SK-N-SH (cell line): ENCODE measurements around the gene RHOT1. TPM values are rescaled to one million over a fixed set of nuclear protein-coding genes. Genes with fewer than 3 reads are reported as not detected.
"Not testable (repeated sequence)": the region's sequence is repeated elsewhere in the genome, so short reads cannot be mapped to it uniquely, and the experiment has no call there.

Experiments used
- CTCF ChIA-PET: fragments of 300-600, 350-600 bp; formaldehyde crosslinking; extraction: SDS; loops from one replicate; lab custom pipeline; 2021; lab: Yijun Ruan, JAX
- POLR2A ChIA-PET: fragments of 350-600 bp; sonication (Branson Sonifier 250); formaldehyde crosslinking; extraction: SDS; loops from one replicate; lab custom pipeline; 2020; ENCODE audit warnings: antibody characterized with exemption, inconsistent platforms; lab: Yijun Ruan, JAX
- DNase-seq: peaks from one replicate; pipeline ENCODE4 v3.0.0; 2012
- H2AFZ ChIP-seq: fragments of 200-600 bp; sonication (generic); 2 replicates; pipeline ENCODE4 v1.8.1; 2016; ENCODE audit warnings: antibody characterized with exemption, mild to moderate bottlenecking, low read depth
- H3F3A ChIP-seq: fragments of 200-600 bp; sonication (generic); replicated peaks from 2 replicates; pipeline ENCODE3; 2016; ENCODE audit warnings: antibody characterized with exemption, mild to moderate bottlenecking; ENCODE audit not compliant: insufficient read depth
- H3K27ac ChIP-seq, 2 experiments: fragments of 200-500 bp in 1 of 2; fragments of 200-600 bp in 1 of 2; sonication (Bioruptor generic) in 1 of 2; sonication (generic), shearing (Covaris generic) in 1 of 2; 2 replicates each; pipeline versions ENCODE4 v1.5.1 to v1.6.1; 2014 to 2016; ENCODE audit warnings: low read depth in 2 of 2, inconsistent platforms in 1 of 2, low read length in 1 of 2, mild to moderate bottlenecking in 1 of 2, mixed read lengths in 1 of 2
- H3K27me3 ChIP-seq: fragments of 200-600 bp; sonication (generic), shearing (Covaris generic); 2 replicates; pipeline ENCODE4 v1.6.1; 2016; ENCODE audit warnings: mixed run types; ENCODE audit not compliant: insufficient read depth
- H3K36me3 ChIP-seq, 2 experiments: fragments of 200-500 bp in 1 of 2; fragments of 200-600 bp in 1 of 2; sonication (Bioruptor generic) in 1 of 2; sonication (generic) in 1 of 2; replicated peaks in 1 of 2; 2 replicates each; pipeline versions ENCODE3 to v1.5.1; 2014 to 2016; ENCODE audit warnings: low read length in 1 of 2, mild to moderate bottlenecking in 1 of 2; ENCODE audit not compliant: insufficient read depth in 2 of 2, control insufficient read depth in 1 of 2
- H3K4me1 ChIP-seq, 2 experiments: fragments of 200-500 bp in 1 of 2; fragments of 200-600 bp in 1 of 2; sonication (Bioruptor generic) in 1 of 2; sonication (generic), shearing (Covaris generic) in 1 of 2; 2 replicates each; pipeline versions ENCODE4 v1.5.1 to v1.6.1; 2014 to 2016; ENCODE audit warnings: low read depth in 1 of 2, low read length in 1 of 2, mixed run types in 1 of 2; ENCODE audit not compliant: insufficient read depth in 2 of 2, control insufficient read depth in 1 of 2
- H3K4me2 ChIP-seq: fragments of 200-600 bp; sonication (generic), shearing (Covaris generic); 2 replicates; pipeline ENCODE4 v1.6.1; 2017; ENCODE audit warnings: mixed run types
- H3K4me3 ChIP-seq, 2 experiments: fragments of 200-500 bp in 1 of 2; fragments of 200-600 bp in 1 of 2; sonication (Bioruptor generic) in 1 of 2; sonication (generic), shearing (Covaris generic) in 1 of 2; 2 replicates each; pipeline versions ENCODE4 v1.5.1 to v1.8.1; 2014 to 2016; ENCODE audit warnings: low read depth in 2 of 2, inconsistent platforms in 1 of 2, low read length in 1 of 2, mild to moderate bottlenecking in 1 of 2, mixed read lengths in 1 of 2, moderate library complexity in 1 of 2
- H3K79me2 ChIP-seq: fragments of 200-600 bp; sonication (generic); 2 replicates; pipeline ENCODE4 v1.8.1; 2017; ENCODE audit warnings: mild to moderate bottlenecking; ENCODE audit not compliant: insufficient read depth
- H3K9ac ChIP-seq: fragments of 200-600 bp; sonication (generic); 2 replicates; pipeline ENCODE4 v1.6.1; 2017; ENCODE audit warnings: mixed run types
- H3K9me2 ChIP-seq: fragments of 200-600 bp; sonication (generic); 2 replicates; pipeline ENCODE4 v1.6.1; 2017; ENCODE audit warnings: mixed run types
- H3K9me3 ChIP-seq: fragments of 200-600 bp; sonication (generic); 2 replicates; pipeline ENCODE4 v1.6.1; 2017; ENCODE audit warnings: mixed run types, mild to moderate bottlenecking, moderate library complexity
- H4K20me1 ChIP-seq: fragments of 200-600 bp; sonication (generic); 2 replicates; pipeline ENCODE4 v1.6.1; 2017; ENCODE audit warnings: mild to moderate bottlenecking, mixed run types; ENCODE audit not compliant: insufficient read depth
- FOSL2 ChIP-seq: IDR thresholded peaks from 2 replicates; pipeline ENCODE4 v1.4.0; 2012; ENCODE audit warnings: low read depth, mild to moderate bottlenecking, moderate library complexity, borderline replicate concordance
- FOXJ3 ChIP-seq: sonication (generic); formaldehyde crosslinking; IDR thresholded peaks from 2 replicates; pipeline ENCODE4 v1.5.1; 2020; ENCODE audit warnings: mild to moderate bottlenecking, missing genetic modification reagents
- GATA2 ChIP-seq: sonication (generic); formaldehyde crosslinking; IDR thresholded peaks from 2 replicates; pipeline ENCODE4 v1.5.0; 2020; ENCODE audit warnings: mild to moderate bottlenecking, missing genetic modification reagents
- NRF1 ChIP-seq: IDR thresholded peaks from 2 replicates; pipeline ENCODE4 v1.6.1; 2012; ENCODE audit warnings: low read depth, mild to moderate bottlenecking, low read length
- PBX3 ChIP-seq: IDR thresholded peaks from 2 replicates; pipeline ENCODE4; 2012
- RCOR1 ChIP-seq: fragments of 150-350 bp; IDR thresholded peaks from 2 replicates; pipeline ENCODE4 v1.6.1; 2017; ENCODE audit warnings: antibody characterized with exemption, low read length
- TAF1 ChIP-seq: IDR thresholded peaks from 2 replicates; pipeline ENCODE4 v1.6.1; 2012; ENCODE audit warnings: low read depth, mild to moderate bottlenecking, low read length, moderate library complexity, borderline replicate concordance
- USF1 ChIP-seq: IDR thresholded peaks from 2 replicates; pipeline ENCODE4 v1.4.0; 2012; ENCODE audit warnings: low read depth, borderline replicate concordance
- WGBS: methylation state at CpG from one replicate; pipeline ENCODE4 v1.1.6; 2017; ENCODE audit warnings: low lambda C conversion rate; 5-methylcytosine and 5-hydroxymethylcytosine counted together
- polyA plus RNA-seq, 3 experiments: library from polyadenylated mRNA; depleted of rRNA; stranded (reverse); fragments of >200 nt; gene quantifications; 2 replicates each; pipeline ENCODE4 v1.2.3, GENCODE V29; 2012

Gene RHOT1
- polyA plus RNA-seq, 1 of the 3 experiments (the other 2 are of a cell fraction): 25.0 TPM

GRCh38 chr17:32136856-32137255 is 5.4 kb upstream of the RHOT1 start (continued):
- TF ChIP-seq PBX3 (no peak), TAF1 (no peak)
- TF ChIP-seq, all 33 proteins: peak for 0

- 85% methylated on average over 5 of the region's 5 CpGs for WGBS
- DNase-seq, H3K27me3 ChIP-seq, H3K9me3 ChIP-seq, H3K4me2 ChIP-seq, POLR2A ChIA-PET, H4K20me1 ChIP-seq, H3K9ac ChIP-seq, H3K4me1 ChIP-seq, H3K36me3 ChIP-seq, H3K27ac ChIP-seq, H3K9me2 ChIP-seq, H3F3A ChIP-seq, H2AFZ ChIP-seq, H3K4me3 ChIP-seq: not testable (repeated sequence)
- peaks cover 18% of the 10 kb centered on the region for H3K79me2 ChIP-seq
- CTCF ChIA-PET: interaction anchor here (0.6 to 5.7 kb wide), 9 partner anchors 11 to 770 kb away, joined by 3 to 68 read pairs (median 10); partner anchors contain the start of gene LRRC37B
Measured at GRCh38 chr17:32139504-32139903, 2.8 kb upstream of the RHOT1 start.

GRCh38 chr17:32141258-32141657 is 1.0 kb upstream of the RHOT1 start:
- POLR2A ChIA-PET: interaction anchor here (1.0 to 1.9 kb wide), 2 partner anchors 14 to 134 kb away, joined by 3 to 5 read pairs; partner anchors contain the start of gene LRRC37B

GRCh38 chr17:32141679-32142037 is 644 bp upstream of the RHOT1 start:
- Histone ChIP-seq H2AFZ (peak overlapping the region; percentile 79), H3K36me3 (peaks cover 0 to 3% of the 10 kb centered on the region in 2 experiments), H3K27me3 (no peaks in the 10 kb centered on the region), H3K9me3 (no peaks in the 10 kb centered on the region), H3K9ac (peak overlapping the region; percentile 64; the same call in 1 of the 2 replicates), H3K4me3 (peak overlapping the region; percentile 68 to 84), H3K27ac (peak overlapping the region; percentile 77 to 85), H4K20me1 (peaks cover 8% of the 10 kb centered on the region; the same call in 1 of the 2 replicates), H3K4me1 (peaks cover 3% of the 10 kb centered on the region in 2 experiments; a peak in 2 of 4 replicates), H3K79me2 (peaks cover 40% of the 10 kb centered on the region), H3K4me2 (peak overlapping the region; percentile 78), H3F3A (peaks cover 4% of the 10 kb centered on the region), H3K9me2 (no peaks in the 10 kb centered on the region)
- TF ChIP-seq GATA2 (CRISPR knock-in tag) (no peak), NRF1 (no peak), USF1 (no peak), FOSL2 (no peak)
- DNase-seq: no peak
- ChIA-PET CTCF (interaction anchor here (0.6 to 5.7 kb wide), 10 partner anchors 10 to 178 kb away, joined by 3 to 68 read pairs (median 4); partner anchors contain the start of gene LRRC37B), POLR2A (interaction anchor here (1.0 to 1.9 kb wide), 2 partner anchors 15 to 135 kb away, joined by 3 to 5 read pairs; partner anchors contain the start of gene LRRC37B)
- 46% methylated on average over 12 of the region's 12 CpGs for WGBS

More at GRCh38 chr17:32141258-32141657, 1.0 kb upstream of the RHOT1 start:
- H2AFZ ChIP-seq: peak overlapping the region; percentile 79
- no peaks in the 10 kb centered on the region for H3K27me3 ChIP-seq
- peaks cover 8% of the 10 kb centered on the region; the same call in 1 of the 2 replicates for H4K20me1 ChIP-seq
- TF ChIP-seq RCOR1: no peak
- TF ChIP-seq FOXJ3 (CRISPR knock-in tag): no peak
- TF ChIP-seq GATA2 (CRISPR knock-in tag): no peak
- TF ChIP-seq, all 33 proteins: peak for 0
- Histone ChIP-seq H3K4me3 (no peak overlapping the region; a peak in 1 of 4 replicates), H3K4me2 (peak overlapping the region; percentile 78; the same call in 1 of the 2 replicates), H3F3A (peaks cover 4% of the 10 kb centered on the region), H3K79me2 (peaks cover 36% of the 10 kb centered on the region), H3K9me2 (no peaks in the 10 kb centered on the region), H3K36me3 (peaks cover 0 to 3% of the 10 kb centered on the region in 2 experiments), H3K27ac (peak overlapping the region; percentile 77 to 85; a peak in 3 of 4 replicates), H3K9ac (peak overlapping the region; percentile 64; the same call in 1 of the 2 replicates), H3K4me1 (peaks cover 3% of the 10 kb centered on the region in 2 experiments; a peak in 2 of 4 replicates), H3K9me3 (no peaks in the 10 kb centered on the region)
- 48% methylated on average over 3 of the region's 3 CpGs for WGBS
- DNase-seq: no peak
- CTCF ChIA-PET: interaction anchor here (0.6 to 5.7 kb wide), 5 partner anchors 14 to 179 kb away, joined by 3 to 68 read pairs (median 4); partner anchors contain the start of gene LRRC37B
